GM12878 (cell line): ENCODE results near the gene PCDHA10. TPM values are rescaled to one million over a fixed set of nuclear protein-coding genes. Genes with fewer than 3 reads are reported as not detected.

Source experiments
- ATAC-seq: fragments of 200-7000 bp; cut with Tn5 transposase; 3 replicates; pipeline ENCODE4 v1.9.1; 2020; ENCODE audit warnings: mild to moderate bottlenecking, moderate library complexity
- BruUV-seq: library from RNA; stranded (reverse); fragments of 400-500 nt; replicated peaks from 2 replicates; lab custom pipeline; 2021; lab: Mats Ljungman, UMichigan
- CTCF ChIA-PET: fragments of 300-600 bp; sonication (Branson Sonifier 250); formaldehyde crosslinking; extraction: SDS; loops from one replicate; lab custom pipeline; 2021; ENCODE audit warnings: inconsistent platforms; lab: Yijun Ruan, JAX
- POLR2A ChIA-PET: fragments of 350-600 bp; formaldehyde crosslinking; extraction: SDS; loops from one replicate; lab custom pipeline; 2021; ENCODE audit warnings: inconsistent platforms; lab: Charles Lee
- RAD21 ChIA-PET: fragments of 300-600 bp; sonication (Branson Sonifier 250); formaldehyde crosslinking; loops from one replicate; lab custom pipeline; 2023; ENCODE audit warnings: antibody characterized with exemption; ENCODE audit not compliant: unreplicated experiment; lab: Charles Lee
- SMC1A ChIA-PET: fragments of 300-600 bp; sonication (Branson Sonifier 250); formaldehyde crosslinking; loops from one replicate; lab custom pipeline; 2023; ENCODE audit not compliant: unreplicated experiment, uncharacterized antibody; lab: Charles Lee
- DNase-seq: peaks from one replicate; pipeline ENCODE4 v3.0.0-alpha.2; 2011; ENCODE audit warnings: low read depth, low spot score
- FAIRE-seq: peaks from 3 replicates; lab custom pipeline; 2011; peaks lifted over from hg19 to GRCh38; lab: Jason Lieb, UNC
- H2AFZ ChIP-seq: 2 replicates; pipeline ENCODE4 v1.6.0; 2011; ENCODE audit warnings: low read depth, low read length, control low read depth; ENCODE audit not compliant: control insufficient read depth
- H3K27ac ChIP-seq: 2 replicates; pipeline ENCODE4 v1.5.1; 2011; ENCODE audit warnings: control low read depth; ENCODE audit not compliant: control insufficient read depth, insufficient read depth
- H3K27me3 ChIP-seq, 2 experiments: replicated peaks in 1 of 2; 2 replicates each; pipeline versions ENCODE4 v1.6.0 to v1.6.1; 2011; ENCODE audit warnings: low read length in 1 of 2; ENCODE audit not compliant: control insufficient read depth in 2 of 2, insufficient read depth in 2 of 2
- H3K36me3 ChIP-seq, 2 experiments: 2 replicates each; pipeline ENCODE4 v1.5.1; 2011; ENCODE audit warnings: low read length in 1 of 2; ENCODE audit not compliant: control insufficient read depth in 2 of 2, insufficient read depth in 2 of 2
- H3K4me1 ChIP-seq: 2 replicates; pipeline ENCODE4 v1.6.1; 2011; ENCODE audit warnings: mild to moderate bottlenecking, low read length, moderate library complexity, mixed read lengths; ENCODE audit not compliant: control insufficient read depth, insufficient read depth
- H3K4me2 ChIP-seq: 2 replicates; pipeline ENCODE4 v1.6.0; 2011; ENCODE audit warnings: control low read depth; ENCODE audit not compliant: control insufficient read depth, insufficient read depth
- H3K4me3 ChIP-seq: fragments of 200-600 bp; sonication (generic); 2 replicates; pipeline ENCODE4 v1.5.1; 2016
- H3K79me2 ChIP-seq: 2 replicates; pipeline ENCODE4 v1.6.0; 2011; ENCODE audit warnings: low read length; ENCODE audit not compliant: control insufficient read depth, insufficient read depth
- H3K9ac ChIP-seq: 2 replicates; pipeline ENCODE4 v1.8.0; 2011; ENCODE audit warnings: low read length, control low read depth, mixed read lengths; ENCODE audit not compliant: control insufficient read depth, insufficient read depth
- H3K9me3 ChIP-seq: replicated peaks from 3 replicates; pipeline ENCODE4 v1.5.1; 2011; ENCODE audit warnings: mild to moderate bottlenecking, low read length; ENCODE audit not compliant: control insufficient read depth, insufficient read depth
- H4K20me1 ChIP-seq: 2 replicates; pipeline ENCODE4 v1.6.0; 2011; ENCODE audit not compliant: control insufficient read depth, insufficient read depth
- BCLAF1 ChIP-seq: fragments of 450-650 bp; IDR thresholded peaks from 2 replicates; pipeline ENCODE4 v1.6.1; 2017; ENCODE audit warnings: antibody characterized with exemption, mild to moderate bottlenecking, moderate library complexity
- EED ChIP-seq: sonication (generic); IDR thresholded peaks from 2 replicates; pipeline ENCODE4 v1.6.1; 2016; ENCODE audit warnings: antibody characterized with exemption, low read depth
- FOXM1 ChIP-seq: IDR thresholded peaks from 2 replicates; pipeline ENCODE4 v1.6.1; 2012; ENCODE audit warnings: low read depth, mild to moderate bottlenecking, inconsistent platforms, low read length, moderate library complexity
- MLLT1 ChIP-seq: fragments of 450-650 bp; IDR thresholded peaks from 2 replicates; pipeline ENCODE4 v1.6.1; 2016; ENCODE audit warnings: mild to moderate bottlenecking
- MTA2 ChIP-seq: fragments of 450-650 bp; IDR thresholded peaks from 2 replicates; pipeline ENCODE4 v1.6.1; 2016; ENCODE audit warnings: low read depth, mild to moderate bottlenecking, moderate library complexity
- MYC ChIP-seq: IDR thresholded peaks from 2 replicates; pipeline ENCODE4 v1.6.1; 2011; ENCODE audit warnings: mild to moderate bottlenecking, low read length, moderate library complexity, inconsistent platforms; ENCODE audit not compliant: insufficient read depth, insufficient replicate concordance, insufficient read length, severe bottlenecking
- NFYA ChIP-seq: IDR thresholded peaks from 2 replicates; pipeline ENCODE4 v1.6.1; 2011; ENCODE audit warnings: low read depth, mild to moderate bottlenecking, low read length, improper control_type of control experiment, borderline replicate concordance
- NRF1 ChIP-seq: conservative IDR thresholded peaks from 2 replicates; pipeline ENCODE4 v1.6.1; 2011; ENCODE audit warnings: mild to moderate bottlenecking, low read depth, low read length, improper control_type of control experiment
- RUNX3 ChIP-seq: IDR thresholded peaks from 2 replicates; pipeline ENCODE4 v1.6.1; 2012; ENCODE audit warnings: low read length, inconsistent platforms
- TARDBP ChIP-seq: IDR thresholded peaks from 2 replicates; pipeline ENCODE4 v1.6.1; 2016; ENCODE audit warnings: borderline replicate concordance
- ZNF24 ChIP-seq: fragments of 450-650 bp; IDR thresholded peaks from 2 replicates; pipeline ENCODE4 v1.6.1; 2017; ENCODE audit warnings: antibody characterized with exemption, mild to moderate bottlenecking
- WGBS: methylation state at CpG from one replicate; pipeline ENCODE4 v1.1.6; 2016; ENCODE audit warnings: low lambda C conversion rate; ENCODE audit not compliant: insufficient replicate concordance, insufficient coverage; ENCODE audit errors: missing lambda C conversion rate; 5-methylcytosine and 5-hydroxymethylcytosine counted together
- in situ Hi-C: fragments of 300-500 bp; cut with MboI; formaldehyde crosslinking; loops from 9 replicates; pipeline ENCODE4 v1.14.3; 2018; ENCODE audit warnings: mixed read lengths
- intact Hi-C: fragments of 100-400 bp; cut with micrococcal nuclease; formaldehyde crosslinking; loops from one replicate; pipeline ENCODE4 v1.14.2; 2022; ENCODE audit not compliant: unreplicated experiment
- polyA plus RNA-seq, 11 experiments: library from polyadenylated mRNA; depleted of rRNA in 4 of 11; unstranded in 6 of 11; stranded (reverse) in 5 of 11; fragments of >200 nt; fragmentation: Nextera tagmentation in 4 of 11; fragmentation: Illumina TruSeq in 1 of 11; extraction: Ambion mirVana in 4 of 11; extraction: Trizol in 1 of 11; gene quantifications; 1 replicate in 1 of 11; 2 replicates in 10 of 11; pipeline versions ENCODE4 v1.2.1 to v1.2.3, GENCODE V29; 2011 to 2016; ENCODE audit warnings: inconsistent platforms in 2 of 11, missing spikeins in 2 of 11, low read depth in 1 of 11
- total RNA-seq, 4 experiments: library from RNA; depleted of rRNA in 3 of 4; stranded (reverse); fragments of >200 nt in 3 of 4; fragmentation: Illumina TruSeq in 1 of 4; extraction: Trizol in 1 of 4; gene quantifications; 2 replicates each; pipeline versions ENCODE4 v1.2.1 to v1.2.3, GENCODE V29; 2013 to 2021
- TF ChIP-seq, protein P1 (sequence below): fragments of 150-350 bp; IDR thresholded peaks from 2 replicates; pipeline ENCODE4 v1.6.1; 2014; ENCODE audit warnings: mild to moderate bottlenecking, low read depth, low read length
- TF ChIP-seq, protein P2 (sequence below): fragments of 450-650 bp; IDR thresholded peaks from 2 replicates; pipeline ENCODE4 v1.6.1; 2017; ENCODE audit warnings: mild to moderate bottlenecking, moderate library complexity

Gene PCDHA10
- total and polyA plus RNA-seq, 10 of the 15 experiments (the other 5 are each of a cell fraction or from before 2014, with no cell fraction given): 0.01 to 0.06 (median 0.03) TPM; not detected in 5

DNA sequence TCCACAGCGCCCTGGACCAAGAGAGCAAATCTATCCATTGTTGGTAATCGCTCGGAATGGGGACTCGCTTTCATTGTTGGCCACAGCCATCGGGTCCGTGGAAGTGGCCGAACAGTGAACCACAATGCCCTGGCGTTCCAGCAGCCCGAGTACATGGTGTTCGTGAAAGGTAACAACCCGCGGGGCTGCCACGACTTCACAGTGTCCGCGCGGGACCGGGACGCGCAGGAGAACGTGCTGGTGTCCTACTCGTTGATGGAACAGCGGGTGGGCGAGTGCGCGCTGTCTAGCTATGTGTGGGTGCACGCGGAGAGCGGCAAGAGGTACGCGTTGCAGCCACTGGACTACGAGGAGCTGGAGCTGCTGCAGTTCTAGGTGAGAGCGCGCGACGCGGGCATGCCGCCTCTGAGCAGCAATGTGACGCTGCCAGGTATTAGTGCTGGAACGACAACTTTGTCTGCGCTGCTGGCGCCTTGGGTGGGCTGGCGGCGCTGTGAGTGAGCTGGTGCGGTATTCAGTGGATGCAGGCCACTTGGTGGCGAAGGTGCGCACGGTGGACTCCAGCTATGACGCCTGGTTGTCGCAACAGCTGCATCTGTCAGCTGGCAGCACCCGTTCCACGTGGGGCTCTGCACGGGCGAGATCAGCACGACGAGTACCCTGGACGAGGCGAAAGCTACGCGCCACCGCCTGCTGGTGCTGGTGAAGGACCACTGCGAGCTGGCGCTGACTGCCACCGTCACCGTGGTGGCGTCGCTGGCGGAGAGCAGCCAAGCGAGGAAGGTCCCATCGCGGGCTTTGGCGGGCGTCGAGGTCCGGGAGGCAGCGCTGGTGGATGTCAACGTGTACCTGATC lies 7.0 kb downstream of the PCDHA10 start:
- CTCF ChIA-PET: no interaction called here
- intact Hi-C loops (no loop called here), in situ Hi-C loops (no loop called here)
- no TSS peak for BruUV-seq
- Histone ChIP-seq H3K9ac (no peak overlapping the region), H3K4me2 (no peak overlapping the region), H3K27me3 (no peaks in the 10 kb centered on the region), H2AFZ (no peak overlapping the region), H3K36me3 (no peaks in the 10 kb centered on the region), H3K4me3 (no peak overlapping the region), H4K20me1 (no peaks in the 10 kb centered on the region), H3K4me1 (no peaks in the 10 kb centered on the region), H3K27ac (no peak overlapping the region), H3K9me3 (no peaks in the 10 kb centered on the region; the same call in 2 of the 3 replicates), H3K79me2 (no peaks in the 10 kb centered on the region)
- SMC1A ChIA-PET: no interaction called here
- DNase-seq (no peak), ATAC-seq (no peak), FAIRE-seq (no peak)
- WGBS: 82% methylated on average over 62 of the region's 76 CpGs
- POLR2A ChIA-PET: no interaction called here
- RAD21 ChIA-PET: no interaction called here
- TF ChIP-seq, protein P1, sequence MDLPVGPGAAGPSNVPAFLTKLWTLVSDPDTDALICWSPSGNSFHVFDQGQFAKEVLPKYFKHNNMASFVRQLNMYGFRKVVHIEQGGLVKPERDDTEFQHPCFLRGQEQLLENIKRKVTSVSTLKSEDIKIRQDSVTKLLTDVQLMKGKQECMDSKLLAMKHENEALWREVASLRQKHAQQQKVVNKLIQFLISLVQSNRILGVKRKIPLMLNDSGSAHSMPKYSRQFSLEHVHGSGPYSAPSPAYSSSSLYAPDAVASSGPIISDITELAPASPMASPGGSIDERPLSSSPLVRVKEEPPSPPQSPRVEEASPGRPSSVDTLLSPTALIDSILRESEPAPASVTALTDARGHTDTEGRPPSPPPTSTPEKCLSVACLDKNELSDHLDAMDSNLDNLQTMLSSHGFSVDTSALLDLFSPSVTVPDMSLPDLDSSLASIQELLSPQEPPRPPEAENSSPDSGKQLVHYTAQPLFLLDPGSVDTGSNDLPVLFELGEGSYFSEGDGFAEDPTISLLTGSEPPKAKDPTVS: no peak
- no peak for TF ChIP-seq FOXM1
- TF ChIP-seq MYC: no peak
- TF ChIP-seq TARDBP: no peak
- TF ChIP-seq NRF1: no peak
- no peak for TF ChIP-seq RUNX3
- TF ChIP-seq, protein P2, sequence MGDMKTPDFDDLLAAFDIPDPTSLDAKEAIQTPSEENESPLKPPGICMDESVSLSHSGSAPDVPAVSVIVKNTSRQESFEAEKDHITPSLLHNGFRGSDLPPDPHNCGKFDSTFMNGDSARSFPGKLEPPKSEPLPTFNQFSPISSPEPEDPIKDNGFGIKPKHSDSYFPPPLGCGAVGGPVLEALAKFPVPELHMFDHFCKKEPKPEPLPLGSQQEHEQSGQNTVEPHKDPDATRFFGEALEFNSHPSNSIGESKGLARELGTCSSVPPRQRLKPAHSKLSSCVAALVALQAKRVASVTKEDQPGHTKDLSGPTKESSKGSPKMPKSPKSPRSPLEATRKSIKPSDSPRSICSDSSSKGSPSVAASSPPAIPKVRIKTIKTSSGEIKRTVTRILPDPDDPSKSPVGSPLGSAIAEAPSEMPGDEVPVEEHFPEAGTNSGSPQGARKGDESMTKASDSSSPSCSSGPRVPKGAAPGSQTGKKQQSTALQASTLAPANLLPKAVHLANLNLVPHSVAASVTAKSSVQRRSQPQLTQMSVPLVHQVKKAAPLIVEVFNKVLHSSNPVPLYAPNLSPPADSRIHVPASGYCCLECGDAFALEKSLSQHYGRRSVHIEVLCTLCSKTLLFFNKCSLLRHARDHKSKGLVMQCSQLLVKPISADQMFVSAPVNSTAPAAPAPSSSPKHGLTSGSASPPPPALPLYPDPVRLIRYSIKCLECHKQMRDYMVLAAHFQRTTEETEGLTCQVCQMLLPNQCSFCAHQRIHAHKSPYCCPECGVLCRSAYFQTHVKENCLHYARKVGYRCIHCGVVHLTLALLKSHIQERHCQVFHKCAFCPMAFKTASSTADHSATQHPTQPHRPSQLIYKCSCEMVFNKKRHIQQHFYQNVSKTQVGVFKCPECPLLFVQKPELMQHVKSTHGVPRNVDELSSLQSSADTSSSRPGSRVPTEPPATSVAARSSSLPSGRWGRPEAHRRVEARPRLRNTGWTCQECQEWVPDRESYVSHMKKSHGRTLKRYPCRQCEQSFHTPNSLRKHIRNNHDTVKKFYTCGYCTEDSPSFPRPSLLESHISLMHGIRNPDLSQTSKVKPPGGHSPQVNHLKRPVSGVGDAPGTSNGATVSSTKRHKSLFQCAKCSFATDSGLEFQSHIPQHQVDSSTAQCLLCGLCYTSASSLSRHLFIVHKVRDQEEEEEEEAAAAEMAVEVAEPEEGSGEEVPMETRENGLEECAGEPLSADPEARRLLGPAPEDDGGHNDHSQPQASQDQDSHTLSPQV: no peak
- no peak for TF ChIP-seq EED
- TF ChIP-seq ZNF24: no peak
- TF ChIP-seq MTA2: no peak
- TF ChIP-seq BCLAF1: no peak
- TF ChIP-seq MLLT1: no peak
- TF ChIP-seq NFYA: no peak
